Stimulated activated CD8-positive, alpha-beta memory T cell treated with anti-CD3 and anti-CD28 coated beads, Interleukin-7, amount 100 ng/mL, for 48 hours (primary cell): ENCODE measurements around the gene TCF12.

Experiments
- DNase-seq, 2 donors: peaks; one replicate each; pipeline ENCODE4 v3.0.0-alpha.2; 2020; ENCODE audit warnings: low read depth in 1 of 2; ENCODE audit errors: extremely low read depth in 1 of 2

TCF12 gene

GRCh38 chr15:57284535-57284934 lies 366.1 kb downstream of the TCF12 start:
- no peak for DNase-seq

DNA sequence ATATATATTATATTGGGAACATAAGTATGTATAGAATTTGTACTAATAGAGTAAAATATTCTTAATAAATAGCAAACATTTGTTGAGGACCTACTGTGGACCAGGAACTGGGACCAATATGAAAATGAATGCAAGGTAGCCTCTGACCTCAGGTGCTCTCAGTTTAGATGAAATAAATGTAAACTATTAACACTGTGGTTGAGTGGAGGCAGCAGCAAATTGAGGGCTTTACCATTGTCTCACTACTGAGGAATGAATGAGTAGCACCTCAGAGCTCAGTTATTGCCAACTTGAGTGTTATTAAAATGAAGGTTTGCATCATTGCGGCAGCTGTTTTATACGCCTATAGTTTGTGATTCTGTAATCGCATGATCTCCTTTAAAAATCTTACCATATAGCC lies 366.9 kb downstream of the TCF12 start:
- DNase-seq: no peak

DNA sequence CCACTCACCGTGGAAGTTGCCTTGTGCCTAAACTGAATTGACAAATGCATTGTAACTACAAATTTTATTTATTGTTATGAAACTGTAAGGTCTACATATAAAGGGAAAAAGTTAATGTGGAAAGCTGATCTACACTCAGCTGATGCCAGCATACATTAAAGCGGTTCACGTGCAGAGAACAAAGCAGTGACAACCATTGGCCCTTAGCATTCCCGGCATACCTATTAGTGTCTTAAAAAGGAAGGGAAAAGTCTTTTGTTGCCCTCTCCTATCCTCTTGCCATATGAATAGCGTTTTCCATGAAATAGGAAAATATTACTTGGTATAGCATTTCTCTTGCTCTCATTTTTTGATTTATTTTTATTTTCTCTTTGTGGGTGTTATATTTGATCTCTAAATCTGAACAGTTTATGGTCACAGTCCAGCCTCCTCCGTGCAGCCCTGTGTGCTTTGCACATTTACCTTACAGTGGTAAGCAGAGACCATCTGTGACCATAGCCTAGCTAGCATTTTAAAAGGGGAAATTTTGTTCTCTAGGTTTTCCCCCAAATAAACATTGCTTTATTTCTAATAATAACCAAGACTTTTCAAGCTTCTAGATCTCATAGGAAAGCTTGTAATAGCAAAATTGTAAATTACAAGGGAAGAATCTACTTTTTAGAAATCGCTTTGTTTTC lies 368.1 kb downstream of the TCF12 start:
- DNase-seq: no peak

DNA sequence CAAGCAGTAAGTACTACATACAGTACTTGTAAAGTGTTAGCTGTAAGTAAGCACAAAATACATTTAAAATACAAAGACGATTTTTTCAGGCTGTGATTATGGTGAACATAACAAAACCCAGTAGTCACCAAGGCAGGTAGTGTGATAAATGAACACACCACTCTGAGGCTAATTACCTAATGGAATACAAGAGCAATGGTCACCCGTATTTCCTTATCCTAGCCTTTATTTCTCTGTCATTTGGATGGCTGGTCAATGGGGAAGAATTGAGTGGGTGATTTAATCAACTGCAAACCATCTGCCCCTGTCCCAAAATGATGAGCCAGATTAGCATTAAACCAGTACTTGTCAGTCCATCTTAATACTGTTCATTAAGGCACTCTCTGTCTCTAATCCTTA lies 368.7 kb downstream of the TCF12 start:
- DNase-seq: no peak

- no peak for DNase-seq
These were observed 370.6 kb downstream of the TCF12 start for GRCh38 chr15:57288926-57289580.

DNA sequence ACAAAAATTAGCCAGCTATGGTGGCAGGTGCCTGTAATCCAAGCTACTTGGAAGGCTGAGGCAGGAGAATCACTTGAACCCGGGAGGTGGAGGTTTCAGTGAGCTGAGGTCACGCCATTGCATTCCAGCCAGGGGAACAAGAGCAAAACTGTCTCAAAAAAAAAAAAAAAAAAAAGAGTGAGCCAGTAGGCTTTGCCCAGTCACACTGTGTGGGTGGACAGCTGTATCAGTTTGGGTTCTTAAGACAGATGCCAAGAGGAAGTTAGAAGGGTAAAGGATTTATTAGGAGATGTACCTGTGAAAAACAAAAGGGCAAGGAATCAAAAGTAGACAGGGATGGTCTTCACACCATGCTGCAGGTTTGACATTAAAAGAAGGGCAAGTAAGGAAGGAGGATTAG lies 371.7 kb downstream of the TCF12 start:
- no peak for DNase-seq

DNA sequence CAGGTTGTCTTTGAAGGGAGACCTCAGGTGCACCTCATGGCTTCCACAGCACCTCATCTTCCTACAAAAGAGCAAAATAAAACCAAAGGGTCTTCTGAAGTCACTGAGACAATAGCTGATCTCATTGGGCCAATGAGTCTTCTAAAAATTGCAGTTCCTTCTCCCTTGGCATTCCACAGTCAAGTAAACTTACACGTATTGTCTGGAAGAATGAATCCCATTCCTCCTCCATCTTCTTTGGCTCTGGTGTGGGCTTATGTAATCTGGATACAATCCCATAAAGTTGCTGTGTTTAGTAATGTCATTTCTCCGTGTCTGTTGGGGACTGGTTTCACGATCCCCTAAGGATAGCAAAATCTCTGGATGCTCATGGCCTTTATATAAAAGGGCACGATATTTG lies 372.4 kb downstream of the TCF12 start:
- no peak for DNase-seq

DNA sequence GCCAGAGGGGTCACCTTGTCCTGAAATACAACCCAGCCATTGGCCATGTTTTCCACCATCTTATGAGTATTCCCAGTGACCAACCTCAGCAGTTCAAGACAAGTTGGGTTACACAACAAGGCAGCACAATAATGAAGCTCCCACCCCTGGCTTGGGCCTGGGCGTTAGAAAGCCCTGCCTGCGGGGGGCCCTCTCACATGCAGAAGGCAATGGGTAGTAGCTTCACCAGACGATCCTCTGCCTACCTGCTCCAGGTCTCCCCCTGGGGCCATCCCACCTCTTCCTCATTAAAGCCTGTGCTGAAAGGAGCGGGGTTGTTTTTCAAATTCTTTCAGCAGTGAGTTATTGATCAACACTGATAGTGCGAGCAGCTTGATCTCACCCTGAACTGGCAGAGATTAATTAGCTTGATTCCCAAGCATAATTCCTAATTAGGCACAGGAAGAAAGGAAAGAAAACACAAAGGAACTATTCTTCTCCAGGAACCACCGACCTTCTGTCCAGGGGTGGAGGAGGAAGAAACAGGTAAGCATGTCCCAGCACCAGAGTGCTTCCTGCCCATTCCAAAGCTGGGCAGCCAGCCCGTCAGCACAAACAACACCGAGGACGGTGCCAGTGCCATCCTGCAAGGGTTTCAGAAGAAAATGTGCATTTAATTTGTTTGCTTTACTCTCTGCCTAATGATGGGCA lies 378.2 kb downstream of the TCF12 start:
- DNase-seq: no peak

DNA sequence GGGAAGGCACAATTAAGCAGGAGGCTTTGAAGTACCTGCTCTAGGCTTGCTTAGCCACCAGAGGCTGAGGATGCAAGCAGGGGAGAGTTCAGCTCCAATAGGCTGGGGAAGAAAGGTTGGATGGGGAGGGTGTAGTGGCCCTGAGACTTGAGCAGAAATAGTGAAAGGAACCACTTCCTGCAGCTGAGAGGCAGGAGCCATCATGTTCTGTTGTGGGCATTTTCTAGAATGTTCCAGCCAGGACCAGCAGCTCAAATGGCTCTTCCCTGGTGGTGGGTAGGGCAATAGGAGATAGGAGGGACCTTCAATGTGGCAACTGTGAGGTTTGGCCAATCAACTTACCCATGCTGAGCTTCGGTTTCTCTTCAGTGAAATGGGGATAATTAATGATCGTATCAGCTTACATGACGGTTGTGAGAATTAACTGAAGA lies 378.7 kb downstream of the TCF12 start:
- no peak for DNase-seq

GRCh38 chr15:57297630-57298029 lies 379.2 kb downstream of the TCF12 start:
- DNase-seq: no peak

- DNase-seq: no peak
These were observed 379.8 kb downstream of the TCF12 start for GRCh38 chr15:57298204-57298603.

DNA sequence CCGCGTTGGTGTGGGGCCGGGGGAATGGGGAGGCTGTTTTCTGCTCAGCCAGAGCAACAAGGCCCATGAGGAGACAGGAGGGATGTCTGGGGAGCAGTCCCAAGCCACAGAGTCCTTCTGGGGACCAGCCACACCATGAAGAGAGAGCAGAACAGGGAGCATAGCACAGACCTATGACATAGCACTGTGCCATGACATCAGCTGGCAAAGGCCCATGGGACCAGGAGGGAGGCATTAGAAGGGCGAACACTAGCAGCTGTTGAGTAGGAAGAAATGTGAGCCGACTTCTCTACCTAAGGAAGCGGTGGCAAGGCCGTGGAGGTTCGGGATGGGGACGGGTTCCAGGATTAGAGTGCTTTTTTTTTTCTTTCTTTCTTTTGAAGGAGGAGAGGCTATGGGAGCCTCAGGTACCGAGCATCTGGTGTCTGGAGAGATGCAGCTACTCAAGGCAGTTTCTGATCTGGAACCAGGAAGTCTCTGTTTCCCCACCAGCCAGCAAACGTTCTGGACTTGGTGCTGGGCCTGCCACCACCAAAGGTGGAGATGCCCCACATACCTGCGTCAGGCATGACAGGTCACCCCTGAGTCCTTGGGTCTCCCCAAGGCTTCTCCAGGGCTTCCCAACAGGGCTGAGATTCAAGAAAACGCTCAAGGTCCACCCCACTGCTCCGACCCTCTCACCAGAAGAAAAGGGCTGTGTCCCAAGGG lies 380.6 kb downstream of the TCF12 start:
- DNase-seq: no peak

GRCh38 chr15:57301307-57301706 lies 382.9 kb downstream of the TCF12 start:
- DNase-seq: no peak

DNA sequence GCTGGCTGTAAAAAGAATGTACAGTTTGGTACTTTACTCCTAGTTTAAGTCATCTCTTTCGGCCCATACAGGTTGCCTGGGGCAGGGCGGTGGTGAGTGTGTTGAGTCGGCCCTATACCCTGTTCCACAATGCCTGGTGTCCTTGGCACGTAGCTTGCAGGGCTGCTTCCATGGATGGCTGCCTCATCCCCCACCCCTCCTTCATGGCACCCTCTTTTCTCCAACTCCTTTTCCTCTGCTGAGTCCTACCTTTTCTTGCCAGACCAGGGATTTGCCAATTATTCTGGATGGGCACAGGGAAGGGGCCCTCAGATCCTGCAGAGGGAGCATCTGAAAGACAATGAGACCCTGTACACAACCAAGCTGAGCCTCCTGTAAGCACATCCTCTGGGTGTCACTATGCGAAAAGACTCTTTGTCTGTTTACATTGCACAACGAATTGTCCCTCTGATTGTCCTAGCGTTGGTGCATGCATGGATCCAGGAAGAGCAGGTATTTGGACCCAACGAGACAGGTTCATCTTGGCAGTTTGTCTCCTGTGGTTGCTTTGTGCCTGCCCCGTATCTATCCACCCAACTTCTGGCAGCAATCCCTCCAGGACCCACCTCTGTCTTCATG lies 384.3 kb downstream of the TCF12 start:
- no peak for DNase-seq

DNA sequence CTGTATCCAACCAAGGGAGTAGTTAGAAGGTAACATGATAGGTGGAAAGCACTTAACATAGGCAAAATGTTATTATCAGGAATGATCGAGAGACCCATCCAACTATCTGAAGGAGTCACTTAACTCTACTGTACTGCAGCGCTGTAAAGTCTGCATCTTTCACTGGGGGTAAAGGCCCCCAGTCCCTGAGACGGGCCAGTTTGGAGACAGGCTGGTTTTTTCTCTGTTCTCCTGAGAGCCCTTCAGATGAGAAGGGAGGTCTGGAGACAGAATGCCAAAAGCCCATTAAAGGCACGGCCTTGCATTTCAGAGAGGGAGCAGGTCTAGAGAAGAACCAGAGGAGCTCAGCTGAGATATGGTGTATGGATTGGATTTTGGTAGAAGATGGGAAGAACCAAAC lies 386.6 kb downstream of the TCF12 start:
- no peak for DNase-seq

GRCh38 chr15:57306161-57306943 lies 387.9 kb downstream of the TCF12 start:
- peak; percentile 48 to 67 for DNase-seq

GRCh38 chr15:57306944-57307411 lies 388.5 kb downstream of the TCF12 start:
- DNase-seq: no peak

- no peak for DNase-seq
These were observed 389.2 kb downstream of the TCF12 start for GRCh38 chr15:57307527-57308169.

DNA sequence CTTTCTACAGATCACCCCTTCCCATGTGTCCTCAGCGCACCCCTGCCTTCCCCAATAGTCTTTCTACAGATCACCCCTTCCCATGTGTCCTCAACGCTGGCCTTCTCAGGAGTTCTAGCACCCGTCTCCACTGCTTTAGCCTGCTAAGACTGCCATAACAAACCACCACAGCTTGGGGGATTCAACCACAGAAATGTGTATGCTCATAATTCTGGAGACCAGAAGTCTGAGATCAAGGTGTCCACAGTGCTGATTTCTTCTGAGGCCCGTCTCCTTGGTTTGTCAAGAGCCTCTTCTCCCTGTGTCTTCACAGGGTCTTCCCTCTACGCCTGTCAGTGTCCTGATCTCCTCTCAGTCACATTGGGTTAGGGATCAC lies 389.7 kb downstream of the TCF12 start:
- no peak for DNase-seq
